OCI-M2 (cell line): ENCODE measurements around the gene PC.
"Not testable (repeated sequence)": the region's sequence is repeated elsewhere in the genome, so short reads cannot be mapped to it uniquely, and the experiment has no call there.

Source experiments
- DNase-seq: peaks from one replicate; lab custom pipeline; 2025; ENCODE audit not compliant: unreplicated experiment; lab: John Stamatoyannopoulos, UW

The PC gene

GRCh38 chr11:66800720-66801428 lies 157.3 kb downstream of the PC start:
- DNase-seq: no peak

- not testable (repeated sequence) for DNase-seq
These were observed 158.4 kb downstream of the PC start for GRCh38 chr11:66799815-66800214.
